Neuron (in vitro differentiated cells): ENCODE measurements around the gene ELOVL6.

Source experiments
- H2AFZ ChIP-seq: one replicate; pipeline ENCODE4 v1.6.1; 2013; ENCODE audit warnings: low read depth, mild to moderate bottlenecking, inconsistent platforms, low read length, moderate library complexity
- H3K27me3 ChIP-seq: one replicate; pipeline ENCODE4 v1.6.1; 2013; ENCODE audit warnings: low read length; ENCODE audit not compliant: insufficient read depth
- H3K36me3 ChIP-seq: one replicate; pipeline ENCODE4 v1.6.1; 2013; ENCODE audit warnings: low read length; ENCODE audit not compliant: insufficient read depth
- H3K4me1 ChIP-seq: one replicate; pipeline ENCODE4 v1.6.1; 2013; ENCODE audit warnings: low read length; ENCODE audit not compliant: insufficient read depth
- H3K4me3 ChIP-seq: 2 replicates; pipeline ENCODE4 v1.5.1; 2013; ENCODE audit warnings: mild to moderate bottlenecking, low read length, moderate library complexity
- H3K9me3 ChIP-seq: one replicate; pipeline ENCODE4 v1.6.1; 2013; ENCODE audit warnings: low read length

Gene ELOVL6

DNA sequence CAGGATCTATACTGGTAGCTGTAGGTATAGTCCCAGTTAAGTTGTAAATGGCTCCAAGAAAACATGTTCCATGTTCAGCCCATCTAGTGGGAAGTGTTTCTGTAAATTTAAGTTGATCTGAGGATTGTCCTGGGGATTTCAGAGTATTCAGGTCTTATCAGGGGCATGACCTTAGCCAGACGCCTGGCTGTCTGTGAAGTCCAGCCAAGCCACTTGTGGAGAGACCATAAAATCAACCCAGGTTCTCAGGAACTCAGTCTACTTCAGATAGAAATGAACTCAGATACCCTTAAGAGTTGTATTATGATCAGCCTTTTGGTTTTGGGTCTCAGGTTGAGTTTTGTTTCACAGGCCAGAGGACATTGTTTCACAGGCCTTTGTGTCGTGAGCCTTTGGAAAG lies 189.9 kb downstream of the ELOVL6 start:
- no peaks in the 10 kb centered on the region for H3K9me3 ChIP-seq
- H3K27me3 ChIP-seq: no peaks in the 10 kb centered on the region
- H3K36me3 ChIP-seq: no peaks in the 10 kb centered on the region
- no peak overlapping the region for H3K4me3 ChIP-seq
- H3K4me1 ChIP-seq: peaks cover 27% of the 10 kb centered on the region
- no peak overlapping the region for H2AFZ ChIP-seq

DNA sequence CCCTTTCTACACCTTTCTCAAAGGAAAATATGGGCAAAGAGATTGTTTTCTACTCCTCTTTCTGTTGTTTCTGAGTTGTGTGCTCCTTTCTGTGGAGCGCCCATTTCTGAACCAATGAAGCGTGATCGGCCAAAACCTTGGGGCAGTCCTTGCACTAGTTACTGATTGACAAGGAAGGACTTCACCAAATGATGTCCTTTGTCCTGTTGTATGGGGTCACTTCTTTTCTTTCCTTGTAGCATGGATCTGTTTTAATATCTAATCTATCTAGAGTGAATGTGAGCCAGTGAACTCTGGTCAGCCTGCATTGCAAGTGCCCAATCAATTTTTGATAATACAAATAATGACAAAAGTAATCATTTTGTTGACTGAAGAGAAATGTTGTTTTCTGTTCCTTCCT lies 191.2 kb downstream of the ELOVL6 start:
- no peaks in the 10 kb centered on the region for H3K27me3 ChIP-seq
- peaks cover 27% of the 10 kb centered on the region for H3K4me1 ChIP-seq
- H3K9me3 ChIP-seq: no peaks in the 10 kb centered on the region
- no peaks in the 10 kb centered on the region for H3K36me3 ChIP-seq
- H2AFZ ChIP-seq: no peak overlapping the region
- H3K4me3 ChIP-seq: no peak overlapping the region

DNA sequence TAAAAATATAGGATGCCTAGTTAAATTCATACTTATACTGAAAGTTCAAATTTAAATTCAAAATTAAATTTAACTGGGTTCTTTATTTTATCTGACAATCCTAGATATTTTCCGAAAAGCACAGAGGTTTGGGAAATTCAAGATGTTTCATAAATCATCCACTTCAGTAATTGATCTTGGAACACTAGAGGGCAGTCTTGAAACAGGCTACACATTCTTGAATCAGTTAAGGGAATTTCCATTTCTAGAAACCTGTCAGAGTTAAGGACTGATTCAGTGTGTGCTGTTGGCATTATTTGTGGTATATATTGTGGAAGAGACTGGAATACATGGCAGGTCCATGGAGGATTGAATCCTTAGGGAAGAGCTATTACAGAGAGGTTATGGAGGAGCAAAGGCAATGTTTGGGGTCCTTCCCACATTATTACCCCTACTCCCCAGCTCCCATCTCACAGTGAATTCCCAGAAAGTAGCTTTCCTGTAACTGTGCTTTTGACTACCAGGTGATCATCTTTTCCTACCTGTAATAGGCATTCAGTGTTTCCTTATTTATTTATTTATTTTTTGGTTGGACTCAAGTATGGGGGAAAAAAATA lies 192.9 kb downstream of the ELOVL6 start:
- Histone ChIP-seq H3K4me1 (peaks cover 27% of the 10 kb centered on the region), H3K9me3 (no peaks in the 10 kb centered on the region), H2AFZ (no peak overlapping the region), H3K4me3 (no peak overlapping the region), H3K27me3 (no peaks in the 10 kb centered on the region), H3K36me3 (no peaks in the 10 kb centered on the region)

DNA sequence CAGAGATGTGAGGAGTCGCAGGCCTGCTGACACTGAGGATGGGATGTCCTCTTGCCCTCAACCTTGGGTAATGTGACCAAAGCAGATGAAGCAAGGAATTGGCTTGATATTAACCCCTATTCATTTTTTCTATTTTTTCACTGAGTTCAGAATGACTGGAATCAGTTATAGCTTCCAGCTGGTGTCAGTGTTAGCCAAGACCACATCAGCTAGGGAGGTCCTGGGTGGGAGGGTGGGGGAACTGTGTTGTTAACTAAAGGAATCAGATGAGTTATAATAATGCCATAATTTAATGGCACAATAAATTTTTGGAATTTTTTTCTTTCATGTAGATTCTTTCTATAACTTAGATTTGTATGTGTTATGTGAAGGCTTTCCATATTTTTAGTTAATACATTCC lies 193.9 kb downstream of the ELOVL6 start:
- Histone ChIP-seq H3K36me3 (no peaks in the 10 kb centered on the region), H2AFZ (no peak overlapping the region), H3K4me1 (peaks cover 24% of the 10 kb centered on the region), H3K27me3 (no peaks in the 10 kb centered on the region), H3K4me3 (no peak overlapping the region), H3K9me3 (no peaks in the 10 kb centered on the region)

DNA sequence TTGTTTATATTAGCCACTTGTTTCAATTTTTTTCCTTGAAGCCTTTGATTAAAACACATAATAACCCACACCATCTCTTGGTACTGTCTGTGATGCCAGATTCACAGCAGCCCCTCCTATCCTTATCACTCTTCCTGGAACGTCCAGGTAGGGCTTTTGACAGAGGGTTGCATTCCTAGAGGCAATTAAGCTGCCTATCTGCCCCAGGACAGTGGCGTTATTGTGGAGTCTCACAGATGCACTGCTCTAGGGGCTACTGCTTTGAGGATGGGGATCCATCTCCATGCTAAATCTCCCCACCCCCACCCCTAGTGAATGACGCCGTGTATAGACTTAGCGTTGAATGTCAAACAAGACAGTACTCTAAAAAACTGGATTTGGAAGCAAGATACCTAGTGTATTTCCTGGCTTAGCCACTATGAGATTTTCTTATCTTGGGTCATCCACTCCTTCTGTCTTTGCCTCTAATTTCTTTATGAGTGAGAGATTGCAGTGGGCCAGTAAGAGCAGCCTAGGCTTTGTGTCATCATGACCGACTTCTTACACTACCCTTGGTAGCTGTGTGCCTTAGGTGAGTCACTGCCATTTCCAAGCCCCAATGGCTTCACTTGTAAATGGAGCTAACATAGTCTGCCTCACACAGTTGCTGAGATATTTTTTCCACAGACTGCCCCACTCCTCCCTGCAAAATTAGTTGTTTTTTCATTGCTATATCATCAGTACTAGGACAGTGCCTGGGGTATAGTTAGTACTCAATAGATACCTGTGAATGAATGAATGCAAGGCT lies 194.8 kb downstream of the ELOVL6 start:
- H3K36me3 ChIP-seq: no peaks in the 10 kb centered on the region
- no peak overlapping the region for H3K4me3 ChIP-seq

DNA sequence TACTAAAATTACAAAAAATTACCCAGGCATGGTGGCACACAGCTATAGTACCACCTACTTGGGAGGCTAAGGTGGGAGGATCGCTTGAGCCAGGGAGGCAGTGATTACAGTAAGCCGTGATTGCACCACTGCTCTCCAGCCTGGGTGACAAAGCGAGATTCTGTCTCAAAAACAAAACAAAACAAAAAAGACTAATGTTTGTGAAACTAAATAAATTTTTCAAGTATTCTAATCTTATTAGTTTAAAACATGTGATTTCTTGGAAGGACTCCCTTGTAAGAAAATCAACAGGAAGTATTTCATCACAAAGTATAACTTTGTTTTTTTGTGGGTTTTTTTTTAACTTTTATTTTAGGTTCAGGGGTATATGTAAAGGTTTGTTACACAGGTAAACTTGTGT lies 196.1 kb downstream of the ELOVL6 start:
- Histone ChIP-seq H2AFZ (no peak overlapping the region), H3K27me3 (no peaks in the 10 kb centered on the region), H3K36me3 (no peaks in the 10 kb centered on the region), H3K4me3 (no peak overlapping the region), H3K9me3 (no peaks in the 10 kb centered on the region), H3K4me1 (peaks cover 3% of the 10 kb centered on the region)

More for the DNA sequence above, 194.8 kb downstream of the ELOVL6 start:
- H2AFZ ChIP-seq: no peak overlapping the region
- no peaks in the 10 kb centered on the region for H3K9me3 ChIP-seq
- no peaks in the 10 kb centered on the region for H3K27me3 ChIP-seq
- peaks cover 14% of the 10 kb centered on the region for H3K4me1 ChIP-seq

DNA sequence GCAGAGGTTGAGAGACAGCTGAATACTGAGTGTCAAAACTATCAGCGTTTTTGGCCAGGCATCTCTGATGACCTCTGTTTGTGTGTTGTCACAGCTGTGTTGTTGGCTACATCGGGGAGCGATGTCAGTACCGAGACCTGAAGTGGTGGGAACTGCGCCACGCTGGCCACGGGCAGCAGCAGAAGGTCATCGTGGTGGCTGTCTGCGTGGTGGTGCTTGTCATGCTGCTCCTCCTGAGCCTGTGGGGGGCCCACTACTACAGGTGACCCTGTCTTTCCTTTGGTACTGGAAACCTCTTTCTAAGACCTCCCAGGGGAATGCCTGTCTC lies 198.9 kb downstream of the ELOVL6 start:
- H2AFZ ChIP-seq: no peak overlapping the region
- H3K36me3 ChIP-seq: no peaks in the 10 kb centered on the region
- no peaks in the 10 kb centered on the region for H3K9me3 ChIP-seq
- no peak overlapping the region for H3K4me3 ChIP-seq
- H3K4me1 ChIP-seq: no peaks in the 10 kb centered on the region
- no peaks in the 10 kb centered on the region for H3K27me3 ChIP-seq

DNA sequence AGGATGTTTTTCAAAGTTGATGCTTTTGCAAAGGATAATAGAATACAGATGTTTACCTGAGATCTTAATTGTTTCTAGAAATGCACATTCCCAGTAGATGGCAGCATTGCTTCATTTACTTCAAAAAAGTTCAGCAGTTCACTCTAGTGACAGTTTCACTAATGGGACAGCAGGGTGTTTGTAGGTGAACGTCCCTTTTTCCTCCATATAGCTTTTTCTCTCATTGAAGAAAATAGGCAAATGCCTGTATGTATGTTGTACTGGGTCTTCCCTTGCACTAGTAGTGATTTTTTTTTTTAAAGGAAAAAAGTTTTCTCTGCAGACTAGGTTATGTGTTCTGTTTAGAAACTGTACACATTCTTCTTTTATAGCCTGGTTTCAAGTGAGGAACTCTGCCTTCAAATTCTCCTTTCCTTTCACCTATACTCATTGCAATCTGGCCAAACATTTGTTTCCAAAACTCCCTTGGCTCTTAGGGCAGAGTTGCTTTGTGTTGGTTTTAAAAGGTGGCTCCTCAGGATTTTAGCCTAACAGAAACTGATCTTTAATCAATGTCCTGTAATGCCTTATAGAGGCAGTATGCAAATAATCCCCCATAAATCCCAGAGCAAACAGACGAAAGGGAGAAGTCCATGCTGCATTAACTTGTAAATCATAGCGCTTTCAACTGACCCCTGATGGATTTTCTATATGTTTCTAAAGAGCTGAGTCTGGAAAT lies 199.4 kb downstream of the ELOVL6 start:
- Histone ChIP-seq H3K4me3 (no peak overlapping the region), H3K36me3 (no peaks in the 10 kb centered on the region), H2AFZ (no peak overlapping the region), H3K27me3 (no peaks in the 10 kb centered on the region), H3K4me1 (no peaks in the 10 kb centered on the region), H3K9me3 (no peaks in the 10 kb centered on the region)

DNA sequence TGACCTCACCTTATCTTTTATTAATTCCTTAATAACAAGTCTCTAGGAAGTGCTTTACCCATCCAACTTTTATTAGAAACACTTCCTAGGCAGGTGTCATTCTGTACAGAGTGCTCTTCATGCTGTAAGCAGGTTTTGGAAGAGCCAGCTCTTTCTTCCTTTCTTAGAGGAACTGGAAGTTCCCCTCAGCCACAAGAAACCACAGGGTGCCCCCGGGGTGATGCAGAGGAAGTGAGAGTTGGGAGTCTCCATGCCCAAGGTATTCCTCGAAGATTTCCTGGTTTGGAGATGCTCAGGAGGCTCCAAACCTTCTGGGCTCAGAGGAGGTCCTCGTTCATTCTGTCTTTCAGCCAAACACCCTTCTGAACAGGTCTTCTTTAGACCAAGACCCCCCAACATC lies 201.9 kb downstream of the ELOVL6 start:
- Histone ChIP-seq H2AFZ (no peak overlapping the region), H3K27me3 (no peaks in the 10 kb centered on the region), H3K4me3 (no peak overlapping the region), H3K36me3 (no peaks in the 10 kb centered on the region), H3K4me1 (no peaks in the 10 kb centered on the region), H3K9me3 (no peaks in the 10 kb centered on the region)
